ENCODE data around the gene STXBP3. TPM values are rescaled to one million over a fixed set of nuclear protein-coding genes. Genes with fewer than 3 reads are reported as not detected.
A peak's percentile ranks its signal among the peaks of the same experiment; 100 is the strongest.

STXBP3 gene, protein sequence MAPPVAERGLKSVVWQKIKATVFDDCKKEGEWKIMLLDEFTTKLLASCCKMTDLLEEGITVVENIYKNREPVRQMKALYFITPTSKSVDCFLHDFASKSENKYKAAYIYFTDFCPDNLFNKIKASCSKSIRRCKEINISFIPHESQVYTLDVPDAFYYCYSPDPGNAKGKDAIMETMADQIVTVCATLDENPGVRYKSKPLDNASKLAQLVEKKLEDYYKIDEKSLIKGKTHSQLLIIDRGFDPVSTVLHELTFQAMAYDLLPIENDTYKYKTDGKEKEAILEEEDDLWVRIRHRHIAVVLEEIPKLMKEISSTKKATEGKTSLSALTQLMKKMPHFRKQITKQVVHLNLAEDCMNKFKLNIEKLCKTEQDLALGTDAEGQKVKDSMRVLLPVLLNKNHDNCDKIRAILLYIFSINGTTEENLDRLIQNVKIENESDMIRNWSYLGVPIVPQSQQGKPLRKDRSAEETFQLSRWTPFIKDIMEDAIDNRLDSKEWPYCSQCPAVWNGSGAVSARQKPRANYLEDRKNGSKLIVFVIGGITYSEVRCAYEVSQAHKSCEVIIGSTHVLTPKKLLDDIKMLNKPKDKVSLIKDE
- total RNA-seq (37.2 and 44.1 TPM in 2 replicates), polyA plus RNA-seq (4.8 and 9.4 TPM in 2 replicates), polyA minus RNA-seq (8.0 and 11.6 TPM in 2 replicates), Bru-seq, nascent RNA (percentile 87 among the genes with signal in this experiment), BruChase-seq, experiment 1, labeled RNA remaining after a 6-hour chase (percentile 75 among the genes with signal in this experiment), BruChase-seq, experiment 2, labeled RNA remaining after a 2-hour chase (percentile 83 among the genes with signal in this experiment)
- 13.5 and 14.9 TPM in 2 replicates for polyA plus RNA-seq (2011; cell fraction: cytosol; rRNA removed)
- 28.4 and 50.2 TPM in 2 replicates for polyA plus RNA-seq (2011; cell fraction: nucleus; rRNA removed)
- 33.0 and 37.5 TPM in 2 replicates for polyA plus RNA-seq (2012)
- polyA minus RNA-seq (2011; cell fraction: cytosol; rRNA and poly(A)+ RNA removed), result 11.7 TPM
- polyA minus RNA-seq (2011; cell fraction: nucleus; rRNA and poly(A)+ RNA removed), result 24.4 and 38.1 TPM in 2 replicates
- long read RNA-seq, transcript STXBP3-201 (19 exons, 2,478 nt), result major isoform, 73 of 95 reads
- long read RNA-seq, partial matches to known transcripts, result 4 of 95 reads
- long read RNA-seq, other reads (novel, unspliced or antisense), result 18 of 95 reads

GRCh38 chr1:108746382-108747170 lies at the start of gene STXBP3:
STXBP3 (plus strand) TSS chr1:108746674; CDS start chr1:108746738, 64 bp downstream.
- Histone ChIP-seq H3K4me3 (replicated peaks in 1 of 3; ENCODE audit: insufficient read depth in 1 of 3, low read depth in 1 of 3, low read length in 3 of 3) (peak within 1 kb of the TSS; percentile 67 to 95 (median 93)), H3K27me3 (ENCODE audit: control insufficient read depth in 2 of 2, insufficient read depth in 2 of 2, low read length in 2 of 2) (peaks cover 4 to 6% of the 10 kb centered on the region in 2 experiments), H3K9me1 (replicated peaks; ENCODE audit: control insufficient read depth, extremely low read depth, insufficient read depth, low read length) (no peaks in the 10 kb centered on the region), H4K20me1 (replicated peaks; ENCODE audit: control insufficient read depth, extremely low read depth, insufficient read depth, low read length) (no peaks in the 10 kb centered on the region), H3K4me2 (ENCODE audit: insufficient read depth, low read length) (peak within 1 kb of the TSS; percentile 91), H3K27ac (ENCODE audit: insufficient read depth, low read depth, low read length) (peak within 1 kb of the TSS; percentile 89), H3K4me1 (ENCODE audit: control insufficient read depth, extremely low read depth, insufficient read depth, low read length) (peaks cover 15% of the 10 kb centered on the region), H3K9ac (replicated peaks; ENCODE audit: extremely low read depth, insufficient read depth, low read length) (peak within 1 kb of the TSS; percentile 95), H3K9me3 (replicated peaks; ENCODE audit: control insufficient read depth, insufficient read depth, low read length) (no peaks in the 10 kb centered on the region), H3K79me2 (ENCODE audit: control insufficient read depth, insufficient read depth, low read length) (peaks cover 34% of the 10 kb centered on the region), H2AFZ (ENCODE audit: low read depth, low read length) (peak within 1 kb of the TSS; percentile 90), H3K36me3 (ENCODE audit: control insufficient read depth in 2 of 2, extremely low read depth in 1 of 2, insufficient read depth in 2 of 2, low read length in 2 of 2) (no peaks in the 10 kb centered on the region)
- POLR2A ChIA-PET, result interaction anchor here (1.0 kb wide), 1 partner anchor 55 kb away, joined by 3 read pairs; the partner anchor contains the start of gene PRPF38B
- TF ChIP-seq MYC (IDR thresholded peaks at IDR 0.05; ENCODE audit: low read depth, low read length), result no peak
- TF ChIP-seq MAX (IDR thresholded peaks at IDR 0.05; ENCODE audit: insufficient read depth, insufficient read length), result peak; percentile 41
- no peak for TF ChIP-seq GATA2 (IDR thresholded peaks at IDR 0.05; ENCODE audit: insufficient read depth, insufficient read length, low read depth, low read length)
- peak; percentile 97 for TF ChIP-seq POLR2A (IDR thresholded peaks at IDR 0.05; ENCODE audit: low read depth, low read length)
- no peak for TF ChIP-seq FOS (IDR thresholded peaks at IDR 0.05; ENCODE audit: borderline replicate concordance, insufficient read depth, low read length)
- no peak for TF ChIP-seq EZH2 (IDR thresholded peaks at IDR 0.05; ENCODE audit: borderline replicate concordance, low read depth, low read length, severe bottlenecking)
- peak; percentile 38 for TF ChIP-seq JUN (IDR thresholded peaks at IDR 0.05; ENCODE audit: borderline replicate concordance, insufficient read depth, insufficient read length, low read depth)
- TF ChIP-seq CTCF (IDR thresholded peaks at IDR 0.05; ENCODE audit: extremely low read depth in 1 of 2, insufficient read depth in 1 of 2, low read depth in 1 of 2, low read length in 2 of 2), result peak; percentile 98 to 100
- TF ChIP-seq POLR2AphosphoS5 (IDR thresholded peaks at IDR 0.05; ENCODE audit: insufficient read depth, low read depth, low read length), result peak; percentile 98
- TSS peak; percentile 61 for BruUV-seq (replicated peaks)
- intact Hi-C loops (cut with micrococcal nuclease) (loop anchor here (1.0 to 2.0 kb wide), 7 partner anchors 54 to 234 kb away; partner anchors contain the start of gene PRPF38B), dilution Hi-C loops (cut with MboI; ENCODE audit: extremely low pct_ligation_motif_present, low sequenced_read_pairs) (no loop called here)
- DNase-seq (ENCODE audit: low read depth, low spot score), result peak; percentile 99
- FAIRE-seq, result peak; percentile 97
- CTCF ChIA-PET, result interaction anchor here (0.6 to 1.2 kb wide), 5 partner anchors 16 to 152 kb away, joined by 3 to 5 read pairs (median 3); partner anchors contain the start of gene PRPF38B
